Nephron progenitor cell (in vitro differentiated cells): ENCODE data around the gene FNDC3A.
"Not testable (repeated sequence)": the region's sequence is repeated elsewhere in the genome, so short reads cannot be mapped to it uniquely, and the experiment has no call there.

ENCODE experiments used
- DNase-seq: peaks from one replicate; pipeline ENCODE4 v3.0.0; 2021
- H3K27ac Mint-ChIP-seq: 2 replicates; pipeline ENCODE4 v1.8.0; 2021; ENCODE audit warnings: mild to moderate bottlenecking, moderate library complexity, mixed read lengths
- H3K27me3 Mint-ChIP-seq: 2 replicates; pipeline ENCODE4 v1.8.0; 2021; ENCODE audit warnings: mild to moderate bottlenecking, low read depth, mixed read lengths; ENCODE audit not compliant: poor library complexity
- H3K36me3 Mint-ChIP-seq: 2 replicates; pipeline ENCODE4 v1.8.0; 2021; ENCODE audit warnings: low read depth, mixed read lengths
- H3K4me1 Mint-ChIP-seq: 2 replicates; pipeline ENCODE4 v1.8.0; 2021; ENCODE audit warnings: mixed read lengths
- H3K4me3 Mint-ChIP-seq: 2 replicates; pipeline ENCODE4 v1.8.0; 2021; ENCODE audit warnings: mild to moderate bottlenecking, moderate library complexity, mixed read lengths
- H3K9me3 Mint-ChIP-seq: 2 replicates; pipeline ENCODE4 v1.8.0; 2021; ENCODE audit warnings: mild to moderate bottlenecking, moderate library complexity, mixed read lengths
- TF ChIP-seq, protein P1 (sequence below): fragments of 200-600 bp; sonication (generic); IDR thresholded peaks from 2 replicates; pipeline ENCODE4 v1.5.0; 2021; ENCODE audit warnings: antibody characterized with exemption

Gene FNDC3A

DNA sequence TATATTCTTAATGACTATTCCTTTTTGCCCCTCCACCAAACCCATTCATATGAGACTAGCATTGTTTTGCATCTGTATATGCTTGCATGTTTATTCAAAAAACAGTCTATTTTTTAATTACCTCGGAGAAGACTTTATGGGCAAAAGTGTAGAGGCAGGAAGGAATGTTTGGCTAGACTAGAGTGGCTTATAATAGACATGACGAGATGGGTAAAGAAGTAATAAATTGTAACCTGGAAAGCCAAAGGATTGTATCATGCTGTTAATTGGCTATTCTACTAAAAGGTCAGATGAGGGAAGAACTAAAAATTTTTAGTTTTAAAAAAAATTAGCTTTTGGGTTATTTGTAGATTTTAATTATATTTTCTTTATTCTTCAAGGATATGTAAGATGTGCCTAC lies 91.1 kb downstream of the FNDC3A start:
- no peaks in the 10 kb centered on the region for H3K4me1 Mint-ChIP-seq
- peaks cover 5% of the 10 kb centered on the region for H3K9me3 Mint-ChIP-seq
- no peak overlapping the region for H3K27ac Mint-ChIP-seq
- peaks cover 35% of the 10 kb centered on the region for H3K36me3 Mint-ChIP-seq
- no peak for DNase-seq
- TF ChIP-seq, protein P1, sequence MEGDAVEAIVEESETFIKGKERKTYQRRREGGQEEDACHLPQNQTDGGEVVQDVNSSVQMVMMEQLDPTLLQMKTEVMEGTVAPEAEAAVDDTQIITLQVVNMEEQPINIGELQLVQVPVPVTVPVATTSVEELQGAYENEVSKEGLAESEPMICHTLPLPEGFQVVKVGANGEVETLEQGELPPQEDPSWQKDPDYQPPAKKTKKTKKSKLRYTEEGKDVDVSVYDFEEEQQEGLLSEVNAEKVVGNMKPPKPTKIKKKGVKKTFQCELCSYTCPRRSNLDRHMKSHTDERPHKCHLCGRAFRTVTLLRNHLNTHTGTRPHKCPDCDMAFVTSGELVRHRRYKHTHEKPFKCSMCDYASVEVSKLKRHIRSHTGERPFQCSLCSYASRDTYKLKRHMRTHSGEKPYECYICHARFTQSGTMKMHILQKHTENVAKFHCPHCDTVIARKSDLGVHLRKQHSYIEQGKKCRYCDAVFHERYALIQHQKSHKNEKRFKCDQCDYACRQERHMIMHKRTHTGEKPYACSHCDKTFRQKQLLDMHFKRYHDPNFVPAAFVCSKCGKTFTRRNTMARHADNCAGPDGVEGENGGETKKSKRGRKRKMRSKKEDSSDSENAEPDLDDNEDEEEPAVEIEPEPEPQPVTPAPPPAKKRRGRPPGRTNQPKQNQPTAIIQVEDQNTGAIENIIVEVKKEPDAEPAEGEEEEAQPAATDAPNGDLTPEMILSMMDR = no peak
- H3K27me3 Mint-ChIP-seq = no peaks in the 10 kb centered on the region
- H3K4me3 Mint-ChIP-seq = no peak overlapping the region

DNA sequence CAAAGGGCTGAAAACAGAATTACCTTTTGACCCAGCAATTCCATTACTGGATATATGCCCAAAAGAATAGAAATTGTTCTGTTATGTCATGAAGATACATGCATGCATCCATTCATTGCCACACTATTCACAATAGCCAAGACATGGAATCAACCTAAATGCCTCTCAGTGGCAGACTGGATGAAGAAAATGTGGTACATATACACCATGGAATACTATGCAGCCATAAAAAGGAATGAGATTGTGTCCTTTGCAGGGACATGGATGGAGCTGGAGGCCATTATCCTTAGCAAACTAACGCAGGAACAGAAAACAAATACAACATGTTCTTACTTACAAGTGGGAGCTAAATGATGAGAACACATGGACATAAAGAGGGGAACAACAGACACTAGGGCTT lies 92.8 kb downstream of the FNDC3A start:
- H3K9me3 Mint-ChIP-seq, H3K27ac Mint-ChIP-seq, H3K4me3 Mint-ChIP-seq, H3K4me1 Mint-ChIP-seq, DNase-seq, H3K27me3 Mint-ChIP-seq: not testable (repeated sequence)
- H3K36me3 Mint-ChIP-seq = peaks cover 35% of the 10 kb centered on the region

DNA sequence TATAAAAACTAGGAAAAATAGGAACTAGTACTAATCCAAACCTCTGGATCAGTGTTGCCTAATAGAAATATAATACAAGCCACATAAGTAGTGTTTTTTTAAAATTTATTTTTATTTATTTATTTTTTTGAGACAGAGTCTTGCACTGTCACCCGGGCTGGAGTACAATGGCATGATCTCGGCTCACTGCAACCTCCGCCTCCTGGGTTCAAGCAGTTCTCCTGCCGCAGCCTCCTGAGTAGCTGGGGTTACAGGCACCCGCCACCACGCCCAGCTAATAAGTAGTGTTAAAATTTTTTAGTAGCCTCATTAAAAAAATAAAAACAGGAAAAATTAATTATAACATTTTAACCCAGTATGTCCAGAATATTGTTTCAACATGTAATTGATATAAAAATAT lies 94.3 kb downstream of the FNDC3A start:
- H3K27me3 Mint-ChIP-seq, DNase-seq, H3K9me3 Mint-ChIP-seq, H3K4me3 Mint-ChIP-seq, H3K4me1 Mint-ChIP-seq, H3K27ac Mint-ChIP-seq: not testable (repeated sequence)
- peaks cover 35% of the 10 kb centered on the region for H3K36me3 Mint-ChIP-seq

DNA sequence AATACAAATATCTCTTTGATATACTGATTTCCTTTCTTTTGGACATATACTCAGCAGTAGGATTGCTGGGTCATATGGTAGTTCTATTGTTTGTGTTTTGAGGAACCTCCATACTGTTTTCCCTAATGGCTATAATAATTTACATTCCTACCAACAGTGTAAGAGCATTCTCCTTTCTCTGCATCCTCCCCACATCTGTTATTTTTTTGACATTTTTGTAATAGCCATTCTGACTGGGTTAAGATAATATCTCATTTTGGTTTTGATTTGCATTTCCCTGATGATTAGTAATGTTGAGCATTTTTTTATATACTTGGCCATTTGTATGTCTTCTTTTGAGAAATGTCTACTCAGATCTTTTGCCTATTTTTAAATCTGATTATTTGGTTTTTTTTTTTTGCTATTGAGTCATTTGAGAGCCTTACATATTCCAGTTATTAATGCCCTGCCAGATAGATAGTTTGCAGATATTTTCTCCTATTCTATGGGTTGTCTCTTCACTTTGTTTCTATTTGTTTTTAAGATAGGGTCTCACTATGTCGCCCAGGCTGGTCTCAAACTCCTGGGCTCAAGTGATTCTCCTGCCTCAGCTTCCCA lies 95.7 kb downstream of the FNDC3A start:
- no peak for DNase-seq
- Mint-ChIP-seq H3K36me3 (peaks cover 35% of the 10 kb centered on the region), H3K4me1 (no peaks in the 10 kb centered on the region), H3K27ac (no peak overlapping the region), H3K4me3 (no peak overlapping the region), H3K9me3 (peaks cover 5% of the 10 kb centered on the region), H3K27me3 (no peaks in the 10 kb centered on the region)
- TF ChIP-seq, protein P1 = no peak

DNA sequence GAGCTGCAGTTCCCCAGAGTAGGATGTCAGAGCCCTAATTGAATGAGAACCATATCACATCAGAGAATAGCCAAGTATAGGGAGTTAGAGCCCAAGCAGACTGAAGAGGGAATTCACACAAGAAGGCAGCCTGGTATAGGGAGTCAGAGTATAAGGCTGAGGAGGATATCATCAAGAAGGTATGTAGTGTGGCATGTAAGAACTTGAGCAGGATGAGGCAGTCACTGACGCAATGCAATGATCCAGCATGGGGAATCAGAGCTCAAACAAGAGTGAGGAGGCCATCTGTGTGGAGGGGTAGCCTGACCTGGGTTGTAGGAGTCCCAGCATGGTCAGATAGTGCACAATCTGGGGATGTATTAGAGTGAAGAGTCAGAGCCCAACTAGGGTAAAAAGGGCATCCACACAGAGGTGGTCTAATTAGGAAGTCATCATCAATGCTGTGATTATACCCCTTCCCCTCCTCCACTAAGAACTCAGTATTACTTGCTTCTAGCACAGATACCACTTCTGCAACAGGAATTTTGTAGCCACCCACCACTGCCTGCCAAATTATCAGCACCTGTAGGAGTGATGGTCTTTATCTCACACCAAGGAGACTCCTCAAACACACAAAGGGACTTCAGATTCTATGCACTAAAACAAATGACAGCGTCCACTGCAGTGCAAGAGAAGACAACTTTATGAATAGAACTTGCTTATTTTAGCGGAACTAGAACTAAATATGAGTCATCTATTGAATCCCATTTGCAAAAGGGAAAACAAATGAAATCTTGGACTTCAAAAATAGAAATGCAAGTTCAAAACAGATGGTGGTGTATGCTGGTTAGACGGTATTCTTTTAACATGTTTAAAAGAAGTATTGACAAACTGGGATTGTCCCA lies 107.2 kb downstream of the FNDC3A start:
- H3K4me1 Mint-ChIP-seq = no peaks in the 10 kb centered on the region
- no peak overlapping the region for H3K4me3 Mint-ChIP-seq
- peaks cover 36% of the 10 kb centered on the region for H3K36me3 Mint-ChIP-seq
- H3K27ac Mint-ChIP-seq = no peak overlapping the region
- H3K9me3 Mint-ChIP-seq = no peaks in the 10 kb centered on the region
- no peak for DNase-seq
- TF ChIP-seq, protein P1 = no peak
- no peaks in the 10 kb centered on the region for H3K27me3 Mint-ChIP-seq

DNA sequence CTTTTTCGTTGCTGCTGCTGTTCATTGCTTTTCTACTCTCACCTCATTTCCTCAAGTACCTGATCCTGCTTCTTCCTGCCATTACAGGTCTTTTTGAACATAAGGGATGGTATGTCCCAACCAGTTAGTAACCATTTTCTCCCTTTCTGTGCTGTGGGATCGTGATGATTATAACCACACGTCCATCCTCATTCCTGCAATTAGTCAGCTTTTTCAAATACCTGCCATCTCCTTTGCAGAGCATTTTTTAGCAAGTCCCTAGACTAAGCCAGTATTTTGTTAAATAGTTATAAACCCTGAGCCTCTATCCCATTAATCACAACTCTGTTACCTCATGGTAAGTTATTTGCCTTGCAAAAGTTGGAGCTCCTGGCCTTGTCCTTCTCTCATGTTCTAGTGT lies 109.2 kb downstream of the FNDC3A start:
- TF ChIP-seq, protein P1 = no peak
- Mint-ChIP-seq H3K9me3 (no peaks in the 10 kb centered on the region), H3K36me3 (peaks cover 44% of the 10 kb centered on the region), H3K27me3 (no peaks in the 10 kb centered on the region), H3K27ac (peak overlapping the region; percentile 14), H3K4me3 (no peak overlapping the region), H3K4me1 (no peaks in the 10 kb centered on the region)
- no peak for DNase-seq

DNA sequence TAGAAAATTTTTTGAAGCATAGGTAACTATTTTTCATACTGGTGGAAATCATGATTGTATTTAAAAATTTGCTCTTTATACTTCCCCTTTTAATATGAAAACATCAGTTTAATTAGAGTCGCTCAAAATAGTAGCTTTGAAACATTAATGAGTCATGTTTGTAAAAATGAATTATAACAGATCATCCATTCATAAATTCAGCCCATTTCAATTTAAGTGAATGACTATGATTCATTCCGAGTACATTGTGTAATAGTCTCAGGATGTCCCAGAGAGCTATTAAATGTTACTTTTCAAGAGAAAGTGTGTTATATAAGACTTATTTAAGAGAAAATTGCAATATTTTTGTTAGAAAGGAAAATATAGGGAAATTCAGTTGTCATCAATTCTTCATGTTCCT lies 111.0 kb downstream of the FNDC3A start:
- H3K9me3 Mint-ChIP-seq = no peaks in the 10 kb centered on the region
- H3K4me3 Mint-ChIP-seq = no peak overlapping the region
- no peaks in the 10 kb centered on the region for H3K4me1 Mint-ChIP-seq
- peaks cover 43% of the 10 kb centered on the region for H3K36me3 Mint-ChIP-seq
- H3K27me3 Mint-ChIP-seq = no peaks in the 10 kb centered on the region
- DNase-seq = no peak
- TF ChIP-seq, protein P1 = no peak
- no peak overlapping the region for H3K27ac Mint-ChIP-seq
